OCI-LY3 (cell line): ENCODE results near the gene TMEM135.

Experiments used
- EZH2phosphoT487 ChIP-seq: fragments of 200-600 bp; shearing (Covaris generic); IDR thresholded peaks from 2 replicates; pipeline ENCODE4 v1.6.1; 2018; ENCODE audit warnings: antibody characterized with exemption, mixed run types, low read depth
- TF ChIP-seq, protein P1 (sequence below): fragments of 200-600, 300-600 bp; sonication (generic); IDR thresholded peaks from 2 replicates; pipeline ENCODE4 v1.5.1; 2014; ENCODE audit warnings: antibody characterized with exemption, low read length, low read depth

DNA sequence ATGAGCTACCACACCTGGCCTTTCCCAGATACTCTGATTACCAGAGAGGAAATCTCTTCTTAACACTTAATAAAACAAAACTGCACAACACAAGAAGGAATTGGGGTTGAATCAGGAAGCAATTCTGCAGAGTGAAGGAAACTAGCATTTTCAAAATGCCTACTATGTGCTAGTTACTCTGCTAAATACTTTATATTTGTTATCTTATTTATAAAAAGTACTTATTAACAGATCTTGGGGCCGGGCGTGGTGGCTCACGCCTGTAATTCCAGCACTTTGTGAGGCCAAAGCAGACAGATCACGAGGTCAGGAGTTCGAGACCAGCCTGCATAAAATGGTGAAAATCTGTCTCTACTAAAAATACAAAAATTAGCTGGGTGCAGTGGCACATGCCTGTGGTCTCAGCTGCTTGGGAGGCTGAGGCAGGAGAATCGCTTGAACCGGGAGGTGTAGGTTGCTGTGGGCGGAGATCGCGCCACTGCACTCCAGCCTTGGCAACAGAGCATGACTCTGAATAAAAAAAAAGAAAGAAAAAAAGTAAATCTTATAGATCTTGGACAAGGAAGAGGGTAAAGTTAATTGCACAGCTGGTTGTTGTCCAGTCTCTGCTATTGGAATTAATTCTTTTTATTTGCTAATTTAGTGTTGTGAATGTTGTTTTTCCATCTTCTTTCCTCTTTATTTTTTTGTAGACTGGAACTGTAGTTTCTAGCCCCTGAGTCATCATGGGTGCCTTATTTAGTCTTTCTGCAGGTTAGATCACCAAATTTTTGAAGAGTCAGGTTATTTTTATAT is 22.1 kb downstream of the TMEM135 start:
- TF ChIP-seq, protein P1, sequence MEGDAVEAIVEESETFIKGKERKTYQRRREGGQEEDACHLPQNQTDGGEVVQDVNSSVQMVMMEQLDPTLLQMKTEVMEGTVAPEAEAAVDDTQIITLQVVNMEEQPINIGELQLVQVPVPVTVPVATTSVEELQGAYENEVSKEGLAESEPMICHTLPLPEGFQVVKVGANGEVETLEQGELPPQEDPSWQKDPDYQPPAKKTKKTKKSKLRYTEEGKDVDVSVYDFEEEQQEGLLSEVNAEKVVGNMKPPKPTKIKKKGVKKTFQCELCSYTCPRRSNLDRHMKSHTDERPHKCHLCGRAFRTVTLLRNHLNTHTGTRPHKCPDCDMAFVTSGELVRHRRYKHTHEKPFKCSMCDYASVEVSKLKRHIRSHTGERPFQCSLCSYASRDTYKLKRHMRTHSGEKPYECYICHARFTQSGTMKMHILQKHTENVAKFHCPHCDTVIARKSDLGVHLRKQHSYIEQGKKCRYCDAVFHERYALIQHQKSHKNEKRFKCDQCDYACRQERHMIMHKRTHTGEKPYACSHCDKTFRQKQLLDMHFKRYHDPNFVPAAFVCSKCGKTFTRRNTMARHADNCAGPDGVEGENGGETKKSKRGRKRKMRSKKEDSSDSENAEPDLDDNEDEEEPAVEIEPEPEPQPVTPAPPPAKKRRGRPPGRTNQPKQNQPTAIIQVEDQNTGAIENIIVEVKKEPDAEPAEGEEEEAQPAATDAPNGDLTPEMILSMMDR: no peak
- TF ChIP-seq EZH2phosphoT487: no peak
